GM12875 (cell line): ENCODE data around the gene PRKD1.

Source experiments
- H3K4me3 ChIP-seq: one replicate; pipeline ENCODE4 v1.5.1; 2011; ENCODE audit warnings: low read depth, low read length, control low read depth
- TF ChIP-seq, protein P1 (sequence below): IDR thresholded peaks from 2 replicates; pipeline ENCODE4 v1.5.1; 2011; ENCODE audit warnings: low read depth, mild to moderate bottlenecking, control low read depth, inconsistent platforms, low read length, moderate library complexity, borderline replicate concordance; ENCODE audit not compliant: insufficient read depth

The PRKD1 gene

DNA sequence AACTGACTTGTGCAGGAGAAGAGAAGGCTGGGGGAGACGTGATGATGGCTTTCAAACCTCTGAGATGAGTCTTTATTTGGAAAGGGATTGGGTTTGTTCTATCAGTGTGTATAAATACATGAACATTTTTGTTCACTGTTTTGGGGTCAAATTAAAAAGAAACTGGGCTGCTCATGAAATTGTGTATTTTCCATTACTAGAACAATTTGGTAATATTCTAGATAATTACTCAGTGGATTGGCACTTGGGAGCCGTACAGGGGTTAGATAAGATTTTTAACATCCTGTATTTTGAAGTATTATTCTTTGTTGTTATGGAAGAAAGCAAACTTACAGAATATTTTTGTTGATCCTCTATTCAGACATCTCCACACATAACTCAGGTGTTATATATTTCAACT is 340.6 kb downstream of the PRKD1 start:
- no peak overlapping the region for H3K4me3 ChIP-seq
- TF ChIP-seq, protein P1, sequence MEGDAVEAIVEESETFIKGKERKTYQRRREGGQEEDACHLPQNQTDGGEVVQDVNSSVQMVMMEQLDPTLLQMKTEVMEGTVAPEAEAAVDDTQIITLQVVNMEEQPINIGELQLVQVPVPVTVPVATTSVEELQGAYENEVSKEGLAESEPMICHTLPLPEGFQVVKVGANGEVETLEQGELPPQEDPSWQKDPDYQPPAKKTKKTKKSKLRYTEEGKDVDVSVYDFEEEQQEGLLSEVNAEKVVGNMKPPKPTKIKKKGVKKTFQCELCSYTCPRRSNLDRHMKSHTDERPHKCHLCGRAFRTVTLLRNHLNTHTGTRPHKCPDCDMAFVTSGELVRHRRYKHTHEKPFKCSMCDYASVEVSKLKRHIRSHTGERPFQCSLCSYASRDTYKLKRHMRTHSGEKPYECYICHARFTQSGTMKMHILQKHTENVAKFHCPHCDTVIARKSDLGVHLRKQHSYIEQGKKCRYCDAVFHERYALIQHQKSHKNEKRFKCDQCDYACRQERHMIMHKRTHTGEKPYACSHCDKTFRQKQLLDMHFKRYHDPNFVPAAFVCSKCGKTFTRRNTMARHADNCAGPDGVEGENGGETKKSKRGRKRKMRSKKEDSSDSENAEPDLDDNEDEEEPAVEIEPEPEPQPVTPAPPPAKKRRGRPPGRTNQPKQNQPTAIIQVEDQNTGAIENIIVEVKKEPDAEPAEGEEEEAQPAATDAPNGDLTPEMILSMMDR: no peak

DNA sequence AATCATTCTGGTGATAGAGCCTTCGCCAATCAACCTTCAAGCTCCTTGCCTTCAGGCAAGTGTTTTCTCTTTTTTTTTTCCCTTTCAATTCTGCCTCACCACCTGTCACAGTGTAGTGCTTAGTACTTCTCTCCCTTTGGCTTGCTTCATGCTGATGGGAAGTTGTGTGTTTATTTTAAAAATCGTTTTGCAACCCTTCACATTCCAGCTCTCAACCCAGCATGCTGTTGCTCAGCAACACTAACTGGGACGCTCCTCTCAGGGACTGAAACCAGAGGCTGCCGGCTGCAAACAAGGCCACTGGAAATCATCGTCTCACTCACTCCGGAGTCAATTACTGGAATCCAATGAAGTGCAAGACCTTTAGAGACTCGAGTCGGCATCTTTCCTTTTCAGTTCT is 342.7 kb downstream of the PRKD1 start:
- H3K4me3 ChIP-seq: no peak overlapping the region
- TF ChIP-seq, protein P1: no peak

DNA sequence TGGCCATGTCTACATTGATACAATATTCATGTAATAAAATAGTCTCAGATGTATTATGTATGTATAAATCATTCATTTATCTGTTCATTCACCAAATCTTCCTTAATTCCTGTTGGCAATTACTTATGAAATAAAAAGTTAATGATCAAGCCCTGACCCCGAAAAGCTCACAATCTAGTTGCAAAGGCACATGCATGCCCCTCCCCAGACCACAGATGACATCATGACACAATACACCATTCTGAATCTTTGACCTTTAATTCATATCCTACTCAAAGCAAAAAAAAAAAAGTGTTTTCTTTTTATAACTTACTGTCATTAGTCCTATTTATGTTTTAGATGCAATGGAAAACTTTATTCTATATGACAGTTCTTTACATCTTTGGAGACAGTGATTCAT is 346.9 kb downstream of the PRKD1 start:
- TF ChIP-seq, protein P1: no peak
- no peak overlapping the region for H3K4me3 ChIP-seq

DNA sequence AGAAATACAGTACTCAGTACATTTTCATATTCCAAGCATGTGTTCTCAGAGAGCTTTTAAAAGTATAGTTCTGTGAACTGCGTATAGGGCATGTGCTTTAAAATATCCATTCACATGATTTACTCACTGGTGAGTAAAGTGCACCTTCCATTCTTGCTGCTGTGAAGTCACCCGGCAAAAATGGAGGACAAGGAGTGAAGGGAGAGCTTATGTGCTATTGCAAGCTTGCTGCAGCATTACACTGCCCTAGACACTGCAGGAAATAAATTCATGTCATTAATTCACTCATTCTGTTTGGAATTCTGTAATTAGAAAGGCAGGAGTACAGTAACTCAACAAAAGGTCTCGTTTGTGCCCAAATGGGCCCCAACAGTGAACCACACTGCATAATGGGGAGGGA is 347.8 kb downstream of the PRKD1 start:
- H3K4me3 ChIP-seq: no peak overlapping the region
- TF ChIP-seq, protein P1: no peak

DNA sequence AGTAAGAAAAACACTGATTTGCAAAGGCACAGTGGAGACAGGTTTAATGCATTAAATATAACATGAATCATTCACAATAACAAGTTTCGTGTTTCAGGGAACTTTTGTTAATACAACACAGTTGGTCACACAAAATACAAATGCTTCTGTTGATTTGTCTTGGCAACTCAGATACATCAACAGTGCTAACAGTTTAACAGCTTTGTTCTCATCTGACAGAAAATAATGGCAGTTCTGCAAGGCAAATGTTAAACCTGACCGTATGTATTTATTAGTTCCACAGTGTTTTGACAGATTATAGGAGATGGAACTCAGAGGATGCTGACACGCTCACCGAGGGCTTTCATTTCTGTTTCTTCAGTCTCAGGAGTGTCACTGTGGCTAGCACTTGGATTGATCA is 350.7 kb downstream of the PRKD1 start:
- TF ChIP-seq, protein P1: no peak
- no peak overlapping the region for H3K4me3 ChIP-seq

DNA sequence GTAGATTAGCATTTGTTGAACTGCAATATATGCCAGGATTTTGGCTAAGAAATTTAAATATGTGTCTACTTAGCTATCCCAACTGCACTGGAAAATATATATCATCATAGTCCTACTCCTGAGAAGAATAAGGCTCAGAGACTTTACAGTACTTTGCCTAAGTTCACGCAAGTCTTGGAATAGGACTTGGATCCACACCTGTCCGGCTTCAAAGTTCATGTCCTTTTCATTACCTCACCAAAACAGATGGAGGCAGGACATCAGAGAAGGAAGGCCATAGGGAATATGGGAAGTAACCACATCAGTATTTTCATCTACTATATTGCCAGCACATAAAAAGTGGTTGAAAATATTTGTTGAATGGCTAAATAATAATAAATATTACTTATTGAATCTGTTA is 358.5 kb downstream of the PRKD1 start:
- TF ChIP-seq, protein P1: no peak
- no peak overlapping the region for H3K4me3 ChIP-seq

DNA sequence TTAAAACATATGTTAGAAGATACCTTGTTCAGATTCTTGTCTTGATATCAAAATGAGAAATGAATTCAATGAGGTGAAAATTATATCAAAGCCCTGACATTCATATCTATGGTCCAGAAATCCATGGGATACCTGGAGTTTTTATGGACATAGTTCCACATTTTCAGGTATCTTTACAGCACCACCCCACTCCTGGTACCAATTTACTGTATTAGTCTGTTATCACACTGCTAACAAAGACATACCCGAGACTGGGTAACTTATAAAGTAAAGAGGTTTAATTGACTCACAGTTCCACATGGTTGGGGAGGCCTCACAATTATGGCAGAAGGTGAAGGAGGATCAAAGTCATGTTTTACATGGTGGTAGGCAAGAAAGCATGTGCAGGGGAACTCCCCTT is 361.5 kb downstream of the PRKD1 start:
- no peak overlapping the region for H3K4me3 ChIP-seq
- TF ChIP-seq, protein P1: no peak
